Measurements from ENCODE around the gene SPTB.

The SPTB gene

GRCh38 chr14:64754685-64755084, 125.0 kb downstream of the SPTB start:
- H3K27me3 Mint-ChIP-seq (ENCODE audit: low read depth) = peaks cover 6% of the 10 kb centered on the region
- H3K36me3 Mint-ChIP-seq (ENCODE audit: low read depth) = peaks cover 7% of the 10 kb centered on the region
- no peak for TF ChIP-seq CTCF (IDR thresholded peaks at IDR 0.05; ENCODE audit: unreplicated experiment in 3 of 3)
- peaks cover 43% of the 10 kb centered on the region for H3K4me1 Mint-ChIP-seq
- peak overlapping the region in 2 of 3 experiments; percentile 16 to 75 for H3K27ac Mint-ChIP-seq
- H3K4me3 Mint-ChIP-seq = peak overlapping the region in 1 of 3 experiments; percentile 29
- H3K9me3 Mint-ChIP-seq = no peaks in the 10 kb centered on the region

GRCh38 chr14:64753999-64754398, 125.7 kb downstream of the SPTB start:
- no peaks in the 10 kb centered on the region for H3K9me3 Mint-ChIP-seq
- no peak overlapping the region for H3K27ac Mint-ChIP-seq
- peaks cover 7% of the 10 kb centered on the region for H3K36me3 Mint-ChIP-seq (ENCODE audit: low read depth)
- H3K4me3 Mint-ChIP-seq = no peak overlapping the region
- H3K27me3 Mint-ChIP-seq (ENCODE audit: low read depth) = peaks cover 4% of the 10 kb centered on the region
- no peak for TF ChIP-seq CTCF (IDR thresholded peaks at IDR 0.05; ENCODE audit: unreplicated experiment in 3 of 3)
- H3K4me1 Mint-ChIP-seq = peaks cover 37% of the 10 kb centered on the region

GRCh38 chr14:64753374-64753773, 126.3 kb downstream of the SPTB start:
- Mint-ChIP-seq H3K4me1 (peaks cover 30% of the 10 kb centered on the region), H3K36me3 (ENCODE audit: low read depth) (peaks cover 7% of the 10 kb centered on the region), H3K9me3 (no peaks in the 10 kb centered on the region), H3K27ac (no peak overlapping the region), H3K27me3 (ENCODE audit: low read depth) (peaks cover 4% of the 10 kb centered on the region), H3K4me3 (no peak overlapping the region)
- no peak for TF ChIP-seq CTCF (IDR thresholded peaks at IDR 0.05; ENCODE audit: unreplicated experiment in 3 of 3)

GRCh38 chr14:64752909-64753308, 126.8 kb downstream of the SPTB start:
- no peaks in the 10 kb centered on the region for H3K9me3 Mint-ChIP-seq
- H3K27me3 Mint-ChIP-seq (ENCODE audit: low read depth) = peaks cover 4% of the 10 kb centered on the region
- no peak for TF ChIP-seq CTCF (IDR thresholded peaks at IDR 0.05; ENCODE audit: unreplicated experiment in 3 of 3)
- H3K4me1 Mint-ChIP-seq = peaks cover 26% of the 10 kb centered on the region
- no peak overlapping the region for H3K4me3 Mint-ChIP-seq
- H3K36me3 Mint-ChIP-seq (ENCODE audit: low read depth) = peaks cover 7% of the 10 kb centered on the region
- no peak overlapping the region for H3K27ac Mint-ChIP-seq

- Mint-ChIP-seq H3K4me3 (no peak overlapping the region), H3K27ac (no peak overlapping the region), H3K9me3 (no peaks in the 10 kb centered on the region), H3K36me3 (ENCODE audit: low read depth) (peaks cover 42% of the 10 kb centered on the region), H3K4me1 (peaks cover 15% of the 10 kb centered on the region), H3K27me3 (ENCODE audit: low read depth) (no peaks in the 10 kb centered on the region)
- no peak for TF ChIP-seq CTCF (IDR thresholded peaks at IDR 0.05; ENCODE audit: unreplicated experiment in 3 of 3)
Measured at GRCh38 chr14:64748995-64749714, 130.6 kb downstream of the SPTB start.

GRCh38 chr14:64748521-64748920, 131.2 kb downstream of the SPTB start:
- H3K27me3 Mint-ChIP-seq (ENCODE audit: low read depth) = no peaks in the 10 kb centered on the region
- H3K4me1 Mint-ChIP-seq = peaks cover 15% of the 10 kb centered on the region
- no peaks in the 10 kb centered on the region for H3K9me3 Mint-ChIP-seq
- H3K27ac Mint-ChIP-seq = no peak overlapping the region
- TF ChIP-seq CTCF (IDR thresholded peaks at IDR 0.05; ENCODE audit: unreplicated experiment in 3 of 3) = no peak
- no peak overlapping the region for H3K4me3 Mint-ChIP-seq
- peaks cover 46% of the 10 kb centered on the region for H3K36me3 Mint-ChIP-seq (ENCODE audit: low read depth)
